HEK293T (cell line): Measurements from ENCODE around the gene MFSD6L.

Experiments
- ARNT ChIP-seq: fragments of 450-650 bp; IDR thresholded peaks from 2 replicates; pipeline ENCODE4 v1.6.1; 2017; ENCODE audit warnings: mild to moderate bottlenecking
- CTBP1 ChIP-seq: fragments of 450-650 bp; IDR thresholded peaks from 2 replicates; pipeline ENCODE4 v1.6.1; 2016; ENCODE audit warnings: borderline replicate concordance
- ELF4 ChIP-seq: fragments of 450-650 bp; IDR thresholded peaks from 2 replicates; pipeline ENCODE4 v1.6.1; 2017; ENCODE audit warnings: antibody characterized with exemption
- FOXA1 ChIP-seq: fragments of 450-650 bp; IDR thresholded peaks from 2 replicates; pipeline ENCODE4 v1.6.1; 2016; ENCODE audit warnings: mild to moderate bottlenecking
- FOXK2 ChIP-seq: fragments of 450-650 bp; IDR thresholded peaks from 2 replicates; pipeline ENCODE4 v1.6.1; 2016; ENCODE audit warnings: mild to moderate bottlenecking
- FOXM1 ChIP-seq: fragments of 450-650 bp; IDR thresholded peaks from 2 replicates; pipeline ENCODE4 v1.6.1; 2017; ENCODE audit warnings: mild to moderate bottlenecking, borderline replicate concordance
- LEF1 ChIP-seq: fragments of 450-650 bp; IDR thresholded peaks from 2 replicates; pipeline ENCODE4 v1.6.1; 2017; ENCODE audit warnings: mild to moderate bottlenecking, borderline replicate concordance
- NFRKB ChIP-seq: fragments of 450-650 bp; IDR thresholded peaks from 2 replicates; pipeline ENCODE4 v1.6.1; 2016; ENCODE audit warnings: mild to moderate bottlenecking, moderate library complexity
- PKNOX1 ChIP-seq: fragments of 450-650 bp; IDR thresholded peaks from 2 replicates; pipeline ENCODE4 v1.6.1; 2016
- SP1 ChIP-seq: fragments of 450-650 bp; IDR thresholded peaks from 2 replicates; pipeline ENCODE4 v1.6.1; 2017
- SUZ12 ChIP-seq: fragments of 450-650 bp; IDR thresholded peaks from 2 replicates; pipeline ENCODE4 v1.6.1; 2016; ENCODE audit warnings: mild to moderate bottlenecking
- TARDBP ChIP-seq: fragments of 450-650 bp; IDR thresholded peaks from 2 replicates; pipeline ENCODE4 v1.6.1; 2016
- ZNF384 ChIP-seq: fragments of 450-650 bp; IDR thresholded peaks from 2 replicates; pipeline ENCODE4 v1.6.1; 2016

GRCh38 chr17:8847891-8848290, 48.7 kb upstream of the MFSD6L start:
- no peak for TF ChIP-seq SUZ12
- no peak for TF ChIP-seq NFRKB
- no peak for TF ChIP-seq SP1
- no peak for TF ChIP-seq FOXM1
- no peak for TF ChIP-seq PKNOX1
- TF ChIP-seq CTBP1, result no peak
- no peak for TF ChIP-seq ELF4
- TF ChIP-seq ZNF384, result no peak
- no peak for TF ChIP-seq LEF1
- no peak for TF ChIP-seq FOXA1
- TF ChIP-seq ARNT, result no peak
- TF ChIP-seq FOXK2, result no peak
- TF ChIP-seq TARDBP, result no peak
